22Rv1 (cell line): ENCODE data around the gene SIGLEC10.
A peak's percentile ranks its signal among the peaks of the same experiment; 100 is the strongest.
"Not testable (repeated sequence)": the region's sequence is repeated elsewhere in the genome, so short reads cannot be mapped to it uniquely, and the experiment has no call there.

Experiments used
- H3K27ac ChIP-seq: fragments of 450-650 bp; 2 replicates; pipeline ENCODE4 v1.5.1; 2017
- ZFX ChIP-seq: fragments of 450-650 bp; IDR thresholded peaks from 2 replicates; pipeline ENCODE4 v1.6.1; 2017; ENCODE audit warnings: antibody characterized with exemption, borderline replicate concordance
- TF ChIP-seq, protein P1 (sequence below): fragments of 450-650 bp; IDR thresholded peaks from 2 replicates; pipeline ENCODE4 v1.5.1; 2017; ENCODE audit warnings: mild to moderate bottlenecking

SIGLEC10 gene

DNA sequence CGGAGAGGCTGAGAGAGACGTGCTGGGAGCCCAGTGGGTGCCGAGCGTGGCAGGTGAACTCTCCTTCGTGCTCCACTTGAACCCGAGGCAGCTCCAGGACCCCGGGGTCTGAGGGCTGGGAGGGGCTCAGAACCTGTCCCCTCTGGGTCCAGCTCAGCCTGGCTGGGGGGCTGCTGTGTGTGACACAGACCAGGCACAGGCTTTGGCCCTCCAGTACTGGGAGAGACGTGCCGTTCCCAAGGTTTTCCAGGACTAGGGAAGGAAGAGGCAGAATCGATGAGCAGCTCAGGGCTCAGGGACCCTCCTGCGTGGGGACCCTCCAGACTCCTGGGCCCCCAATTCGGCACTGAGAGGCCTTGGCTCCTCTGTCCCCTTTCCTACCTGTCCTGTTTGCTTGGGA lies 2.3 kb downstream of the SIGLEC10 start:
- TF ChIP-seq, protein P1, sequence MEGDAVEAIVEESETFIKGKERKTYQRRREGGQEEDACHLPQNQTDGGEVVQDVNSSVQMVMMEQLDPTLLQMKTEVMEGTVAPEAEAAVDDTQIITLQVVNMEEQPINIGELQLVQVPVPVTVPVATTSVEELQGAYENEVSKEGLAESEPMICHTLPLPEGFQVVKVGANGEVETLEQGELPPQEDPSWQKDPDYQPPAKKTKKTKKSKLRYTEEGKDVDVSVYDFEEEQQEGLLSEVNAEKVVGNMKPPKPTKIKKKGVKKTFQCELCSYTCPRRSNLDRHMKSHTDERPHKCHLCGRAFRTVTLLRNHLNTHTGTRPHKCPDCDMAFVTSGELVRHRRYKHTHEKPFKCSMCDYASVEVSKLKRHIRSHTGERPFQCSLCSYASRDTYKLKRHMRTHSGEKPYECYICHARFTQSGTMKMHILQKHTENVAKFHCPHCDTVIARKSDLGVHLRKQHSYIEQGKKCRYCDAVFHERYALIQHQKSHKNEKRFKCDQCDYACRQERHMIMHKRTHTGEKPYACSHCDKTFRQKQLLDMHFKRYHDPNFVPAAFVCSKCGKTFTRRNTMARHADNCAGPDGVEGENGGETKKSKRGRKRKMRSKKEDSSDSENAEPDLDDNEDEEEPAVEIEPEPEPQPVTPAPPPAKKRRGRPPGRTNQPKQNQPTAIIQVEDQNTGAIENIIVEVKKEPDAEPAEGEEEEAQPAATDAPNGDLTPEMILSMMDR = no peak
- TF ChIP-seq ZFX = no peak
- no peak overlapping the region for H3K27ac ChIP-seq

DNA sequence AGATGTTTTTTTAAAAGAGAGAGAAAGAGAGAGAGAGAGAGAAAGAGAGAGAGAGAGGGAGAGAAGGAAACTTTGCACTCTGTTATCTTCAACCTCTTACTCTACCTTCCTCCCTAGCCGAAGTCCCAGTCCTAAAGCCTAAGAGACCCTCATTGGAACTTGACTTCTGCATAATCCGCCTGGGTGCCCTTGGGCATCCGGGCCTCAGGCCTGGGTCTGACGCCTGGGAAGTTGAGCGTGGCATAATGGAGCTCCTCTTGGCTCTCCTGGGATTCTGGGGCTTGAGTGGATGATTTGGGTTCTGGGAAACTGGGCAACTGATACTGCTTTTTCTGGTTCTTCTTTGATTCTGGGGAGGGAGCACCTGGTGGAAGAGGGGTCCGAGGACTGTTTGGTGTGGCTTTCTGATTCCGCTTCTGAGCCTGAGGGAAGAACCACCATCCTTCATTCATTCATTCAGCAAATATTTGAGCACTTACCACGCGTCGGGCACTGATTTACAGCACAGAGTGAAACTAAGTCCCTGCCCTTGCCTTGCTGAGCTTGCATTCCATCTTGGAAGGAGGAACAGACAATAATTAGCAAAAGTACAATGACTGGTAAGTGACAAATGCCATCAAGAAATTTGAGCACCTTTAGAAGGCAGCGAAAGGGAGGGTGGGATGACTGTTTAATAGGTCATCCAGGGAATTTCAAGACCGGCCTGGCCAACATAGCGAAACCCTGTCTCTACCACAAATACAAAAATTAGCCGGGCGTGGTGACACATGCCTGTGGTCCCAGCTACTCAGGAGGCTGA lies 6.3 kb downstream of the SIGLEC10 start:
- TF ChIP-seq, protein P1 = no peak
- no peak for TF ChIP-seq ZFX

DNA sequence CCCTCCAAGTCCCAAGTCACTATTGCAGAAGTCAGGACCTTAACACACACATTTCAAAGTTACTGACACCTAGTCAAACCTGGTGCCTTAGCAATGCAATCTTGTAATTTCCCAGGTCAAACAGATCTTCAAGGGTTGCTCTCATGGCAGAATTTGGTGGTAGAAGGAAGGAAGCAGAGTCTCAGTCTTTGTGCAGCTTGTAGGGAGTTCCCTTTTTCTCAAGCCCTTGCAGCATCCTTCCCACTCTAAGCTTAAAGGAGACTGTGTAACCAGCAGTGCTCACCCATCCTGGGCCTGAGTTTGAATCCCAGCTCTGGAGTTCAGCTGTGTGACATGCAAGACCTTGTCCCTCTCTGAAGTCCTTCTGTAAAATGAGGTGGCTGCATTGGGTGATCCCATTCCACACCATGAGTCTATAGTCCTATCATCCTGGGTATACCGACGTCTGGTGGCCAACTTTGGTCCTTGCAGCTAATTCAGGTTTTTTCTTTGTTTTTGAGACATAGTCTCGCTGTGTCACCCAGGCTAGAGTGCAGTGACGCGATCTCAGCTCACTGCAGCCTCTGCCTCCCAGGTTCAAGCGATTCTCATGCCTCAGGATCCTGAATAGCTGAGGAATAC lies 9.8 kb downstream of the SIGLEC10 start:
- TF ChIP-seq, protein P1 = peak; percentile 38
- TF ChIP-seq ZFX = no peak
- no peak overlapping the region for H3K27ac ChIP-seq

More for the DNA sequence above, 6.3 kb downstream of the SIGLEC10 start:
- no peak overlapping the region for H3K27ac ChIP-seq

DNA sequence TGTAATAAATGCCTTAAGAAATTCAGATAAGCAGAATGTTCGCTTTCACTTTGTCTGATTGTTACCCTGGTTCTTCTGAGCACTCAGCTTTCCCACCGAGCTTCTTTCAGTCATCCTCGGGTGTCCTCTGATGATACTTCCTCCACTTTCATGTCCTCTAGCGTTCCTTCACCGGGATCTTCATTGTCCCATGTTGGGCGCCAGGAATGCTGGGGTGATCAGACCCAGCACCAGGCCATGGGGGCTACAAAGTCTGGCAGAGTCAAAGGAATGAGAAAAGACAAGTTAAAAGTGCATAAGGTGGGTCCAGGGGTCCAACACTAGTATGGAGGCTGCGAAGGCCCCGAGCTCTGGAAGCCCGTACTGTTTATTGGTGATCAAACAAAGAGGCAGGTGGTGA lies 15.3 kb downstream of the SIGLEC10 start:
- TF ChIP-seq, protein P1 = no peak
- no peak for TF ChIP-seq ZFX
- no peak overlapping the region for H3K27ac ChIP-seq

DNA sequence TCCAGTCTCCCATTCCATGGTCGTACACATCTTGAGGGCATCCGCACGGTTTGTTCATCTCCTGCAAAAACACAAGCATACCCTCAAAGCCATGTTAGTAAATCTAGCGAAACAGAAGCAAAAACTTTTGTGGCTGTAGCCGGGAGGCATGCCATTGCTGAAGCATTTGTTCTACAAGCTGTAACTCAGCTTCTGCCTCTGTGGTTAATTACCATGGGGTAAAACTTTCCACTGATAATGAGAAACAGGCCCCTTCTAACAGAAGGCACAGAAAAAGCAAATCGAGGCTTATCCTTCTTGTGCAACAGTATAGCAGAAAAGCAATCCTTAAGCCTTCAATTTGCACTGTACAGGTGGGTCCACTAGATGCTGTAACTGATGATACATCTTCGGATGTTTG lies 17.5 kb downstream of the SIGLEC10 start:
- H3K27ac ChIP-seq = not testable (repeated sequence)

DNA sequence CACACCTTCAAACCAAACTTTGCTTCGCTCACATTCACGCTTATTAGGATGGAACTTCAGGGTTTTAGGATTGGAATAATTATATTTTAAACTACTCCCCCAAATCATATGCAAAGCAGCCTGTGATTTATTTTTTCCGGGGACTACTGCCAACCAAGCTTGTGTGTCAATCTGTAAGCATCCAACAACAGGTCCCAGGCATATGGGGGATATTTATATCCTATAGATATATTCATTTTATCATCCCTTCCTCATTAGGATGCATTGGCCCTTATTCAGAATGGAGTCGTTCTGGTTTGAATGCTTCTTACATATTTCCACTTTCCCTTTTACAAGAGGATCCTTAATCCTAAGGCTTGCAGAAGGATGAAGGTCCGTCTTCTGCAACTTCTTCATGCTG lies 18.2 kb downstream of the SIGLEC10 start:
- no peak for TF ChIP-seq ZFX
- TF ChIP-seq, protein P1 = no peak
- H3K27ac ChIP-seq = no peak overlapping the region

DNA sequence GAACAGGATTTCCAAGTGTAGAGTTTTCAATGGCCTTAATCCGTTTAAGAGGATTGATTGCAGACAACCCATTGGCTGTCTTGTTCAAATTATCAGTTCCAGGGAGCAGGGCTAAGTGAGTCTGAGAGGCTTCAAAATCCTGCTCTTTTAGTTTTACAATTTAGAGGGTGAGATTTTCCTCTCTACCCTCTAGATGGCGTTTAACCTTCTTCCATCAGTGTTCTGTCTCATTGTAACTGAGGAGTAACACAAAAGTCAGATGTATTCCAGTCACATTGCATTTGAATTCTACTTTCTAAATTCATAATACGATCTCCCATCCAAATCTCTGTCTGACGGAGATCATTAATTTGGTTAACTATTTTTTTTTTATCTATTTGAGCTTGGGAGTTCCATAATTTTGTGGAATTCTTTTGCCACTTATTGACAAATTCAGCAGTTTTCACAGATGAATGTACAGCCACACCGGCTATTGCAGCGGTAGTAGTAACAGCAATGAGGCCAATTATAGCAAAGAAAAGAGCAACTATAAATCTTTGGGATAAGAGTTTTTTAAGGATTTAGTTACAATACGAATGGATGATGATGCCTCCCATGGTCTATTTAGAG lies 19.2 kb downstream of the SIGLEC10 start:
- TF ChIP-seq ZFX = no peak
- TF ChIP-seq, protein P1 = peak; percentile 74
- H3K27ac ChIP-seq = no peak overlapping the region

DNA sequence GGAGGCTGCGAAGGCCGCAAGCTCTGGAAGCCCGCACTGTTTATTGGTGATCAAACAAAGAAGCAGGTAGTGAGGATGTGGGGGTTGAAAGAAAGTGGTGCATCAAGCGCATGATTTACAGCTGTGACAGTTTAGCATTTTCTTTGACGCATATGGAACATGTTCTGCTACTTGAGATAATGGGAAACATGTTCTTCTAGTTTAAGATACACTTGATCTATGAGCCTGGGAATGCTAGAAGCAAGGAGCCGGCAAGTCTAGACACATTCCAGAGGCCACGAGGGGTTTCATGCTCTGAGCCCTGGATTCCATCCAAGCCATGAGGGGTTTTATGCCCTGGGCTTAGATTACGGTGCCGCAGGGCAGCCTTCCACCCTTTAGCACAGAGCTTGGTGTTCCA lies 20.0 kb downstream of the SIGLEC10 start:
- not testable (repeated sequence) for H3K27ac ChIP-seq
